Parathyroid adenoma (tissue), 2 donors: ENCODE data around the gene IQCB1.
"Not testable (repeated sequence)": the region's sequence is repeated elsewhere in the genome, so short reads cannot be mapped to it uniquely, and the experiment has no call there.

Experiments used
- H2AFZ ChIP-seq: fragments of 300-600 bp; sonication (generic); one replicate; pipeline ENCODE4 v1.7.0; 2017; ENCODE audit warnings: antibody characterized with exemption, mild to moderate bottlenecking
- H3K27ac ChIP-seq: fragments of 300-600 bp; sonication (generic); one replicate; pipeline ENCODE4 v1.7.0; 2017
- H3K27me3 ChIP-seq: fragments of 300-600 bp; sonication (generic); one replicate; pipeline ENCODE4 v1.7.0; 2017; ENCODE audit warnings: low read length; ENCODE audit not compliant: control insufficient read depth, insufficient read depth
- H3K36me3 ChIP-seq: fragments of 300-600 bp; sonication (generic); one replicate; pipeline ENCODE4 v1.7.0; 2017; ENCODE audit warnings: low read length; ENCODE audit not compliant: control insufficient read depth, insufficient read depth
- H3K4me1 ChIP-seq: fragments of 300-600 bp; sonication (generic); one replicate; pipeline ENCODE4 v1.7.0; 2017; ENCODE audit warnings: control low read depth
- H3K4me2 ChIP-seq: fragments of 300-600 bp; sonication (generic); one replicate; pipeline ENCODE4 v1.7.0; 2017; ENCODE audit warnings: low read length
- H3K4me3 ChIP-seq: fragments of 300-600 bp; sonication (generic); one replicate; pipeline ENCODE4 v1.7.0; 2017; ENCODE audit warnings: low read depth, low read length
- H3K79me2 ChIP-seq: fragments of 300-600 bp; sonication (generic); one replicate; pipeline ENCODE4 v1.7.0; 2017; ENCODE audit warnings: control low read depth
- H3K9ac ChIP-seq: fragments of 300-600 bp; sonication (generic); one replicate; pipeline ENCODE4 v1.7.0; 2017; ENCODE audit warnings: mild to moderate bottlenecking
- H3K9me3 ChIP-seq: fragments of 300-600 bp; sonication (generic); one replicate; pipeline ENCODE4 v1.7.0; 2017; ENCODE audit warnings: low read length; ENCODE audit not compliant: control insufficient read depth
- TF ChIP-seq, protein P1 (sequence below): fragments of 300-600 bp; sonication (generic); IDR thresholded peaks from one replicate; pipeline ENCODE4 v1.7.0; 2017; ENCODE audit warnings: antibody characterized with exemption, mild to moderate bottlenecking
- donor health status: primary hyperparathyroidism.

The IQCB1 gene

DNA sequence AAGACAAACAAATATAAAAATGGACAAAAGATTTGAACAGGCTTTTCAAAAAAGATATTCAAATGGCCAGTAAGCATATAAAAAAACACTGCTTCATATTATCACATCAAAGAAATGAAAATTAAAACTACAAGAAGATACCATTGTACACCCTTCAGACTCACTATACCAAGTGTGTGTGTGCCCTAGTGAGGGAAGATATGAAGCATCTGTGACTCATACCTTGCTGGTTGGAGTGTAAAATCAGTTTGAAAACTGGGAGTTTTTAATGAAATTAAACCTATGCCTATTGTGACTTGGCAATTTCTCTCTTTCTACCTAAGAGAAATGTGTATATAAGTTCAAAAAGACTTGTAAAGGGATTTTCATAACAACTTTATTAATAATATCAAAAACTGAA lies 35.9 kb upstream of the IQCB1 start:
- Histone ChIP-seq H3K9me3 (no peaks in the 10 kb centered on the region), H3K27me3 (no peaks in the 10 kb centered on the region), H3K36me3 (no peaks in the 10 kb centered on the region), H3K4me2 (no peak overlapping the region), H3K4me1 (no peaks in the 10 kb centered on the region), H3K9ac (no peak overlapping the region), H3K27ac (no peak overlapping the region), H3K79me2 (no peaks in the 10 kb centered on the region), H2AFZ (no peak overlapping the region), H3K4me3 (no peak overlapping the region)
- TF ChIP-seq, protein P1, sequence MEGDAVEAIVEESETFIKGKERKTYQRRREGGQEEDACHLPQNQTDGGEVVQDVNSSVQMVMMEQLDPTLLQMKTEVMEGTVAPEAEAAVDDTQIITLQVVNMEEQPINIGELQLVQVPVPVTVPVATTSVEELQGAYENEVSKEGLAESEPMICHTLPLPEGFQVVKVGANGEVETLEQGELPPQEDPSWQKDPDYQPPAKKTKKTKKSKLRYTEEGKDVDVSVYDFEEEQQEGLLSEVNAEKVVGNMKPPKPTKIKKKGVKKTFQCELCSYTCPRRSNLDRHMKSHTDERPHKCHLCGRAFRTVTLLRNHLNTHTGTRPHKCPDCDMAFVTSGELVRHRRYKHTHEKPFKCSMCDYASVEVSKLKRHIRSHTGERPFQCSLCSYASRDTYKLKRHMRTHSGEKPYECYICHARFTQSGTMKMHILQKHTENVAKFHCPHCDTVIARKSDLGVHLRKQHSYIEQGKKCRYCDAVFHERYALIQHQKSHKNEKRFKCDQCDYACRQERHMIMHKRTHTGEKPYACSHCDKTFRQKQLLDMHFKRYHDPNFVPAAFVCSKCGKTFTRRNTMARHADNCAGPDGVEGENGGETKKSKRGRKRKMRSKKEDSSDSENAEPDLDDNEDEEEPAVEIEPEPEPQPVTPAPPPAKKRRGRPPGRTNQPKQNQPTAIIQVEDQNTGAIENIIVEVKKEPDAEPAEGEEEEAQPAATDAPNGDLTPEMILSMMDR: no peak

DNA sequence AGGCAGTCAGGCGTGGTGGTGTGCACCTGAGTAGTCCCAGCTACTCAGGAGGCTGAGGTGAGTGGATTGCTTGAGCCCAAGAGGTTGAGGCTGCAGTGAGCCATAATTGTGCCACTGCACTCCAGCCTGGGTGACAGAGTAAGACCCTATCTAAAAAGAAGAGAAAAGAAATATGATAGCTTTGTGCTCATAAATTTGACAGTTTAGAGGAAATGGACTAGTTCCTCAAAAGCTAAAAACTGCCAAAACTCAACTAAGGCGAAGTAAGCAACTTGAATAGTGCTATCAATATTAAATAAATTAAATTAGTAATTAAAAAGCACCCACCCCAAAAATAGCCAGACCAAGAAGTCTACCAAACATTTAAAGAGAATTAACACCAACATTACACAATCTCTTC lies 34.9 kb upstream of the IQCB1 start:
- no peak overlapping the region for H3K4me2 ChIP-seq
- H3K9me3 ChIP-seq: no peaks in the 10 kb centered on the region
- no peak overlapping the region for H3K4me3 ChIP-seq
- H3K27ac ChIP-seq: no peak overlapping the region
- H3K27me3 ChIP-seq: no peaks in the 10 kb centered on the region
- no peaks in the 10 kb centered on the region for H3K36me3 ChIP-seq
- TF ChIP-seq, protein P1: no peak
- no peaks in the 10 kb centered on the region for H3K79me2 ChIP-seq
- H3K9ac ChIP-seq: no peak overlapping the region
- no peaks in the 10 kb centered on the region for H3K4me1 ChIP-seq
- H2AFZ ChIP-seq: no peak overlapping the region

DNA sequence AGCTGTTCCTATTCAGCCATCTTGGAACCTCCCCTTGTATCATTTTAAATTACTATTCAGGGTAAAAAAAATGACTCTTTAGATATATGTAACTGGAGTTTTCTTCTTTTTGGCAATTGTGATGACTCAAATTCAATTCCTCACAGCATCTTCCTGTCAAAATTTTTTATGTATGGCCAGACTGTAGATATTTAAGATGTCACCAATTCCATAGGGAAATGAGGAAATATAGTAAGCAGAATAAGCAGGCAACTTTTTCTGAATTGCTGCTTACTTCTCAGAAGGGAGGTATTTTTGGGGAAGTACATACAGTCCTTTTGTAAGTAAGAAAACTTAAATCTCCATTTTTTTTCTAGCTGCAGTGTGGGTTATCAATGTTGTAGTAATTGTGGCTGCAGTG lies 28.9 kb upstream of the IQCB1 start:
- TF ChIP-seq, protein P1: no peak
- H3K79me2 ChIP-seq: no peaks in the 10 kb centered on the region
- no peak overlapping the region for H3K27ac ChIP-seq
- no peaks in the 10 kb centered on the region for H3K36me3 ChIP-seq
- no peaks in the 10 kb centered on the region for H3K9me3 ChIP-seq
- H3K4me1 ChIP-seq: no peaks in the 10 kb centered on the region
- H2AFZ ChIP-seq: no peak overlapping the region
- H3K4me3 ChIP-seq: no peak overlapping the region
- H3K27me3 ChIP-seq: no peaks in the 10 kb centered on the region
- H3K9ac ChIP-seq: no peak overlapping the region
- no peak overlapping the region for H3K4me2 ChIP-seq

DNA sequence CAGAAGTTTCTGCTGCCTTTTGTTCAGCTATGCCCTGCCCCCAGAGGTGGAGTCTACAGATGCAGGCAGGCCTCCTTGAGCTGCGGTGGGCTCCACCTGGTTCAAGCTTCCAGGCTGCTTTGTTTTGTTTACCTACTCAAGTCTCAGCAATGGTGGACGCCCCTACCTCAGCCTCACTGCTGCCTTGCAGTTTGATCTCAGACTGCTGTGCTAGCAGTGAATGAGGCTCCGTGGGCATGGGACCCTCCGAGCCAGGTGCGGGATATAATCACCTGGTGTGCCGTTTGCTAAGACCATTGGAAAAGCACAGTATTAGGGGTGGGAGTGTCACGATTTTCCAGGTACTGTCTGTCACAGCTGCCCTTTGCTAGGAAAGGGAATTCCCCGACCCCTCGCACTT lies 28.4 kb upstream of the IQCB1 start:
- not testable (repeated sequence) for H3K4me2 ChIP-seq, H3K27ac ChIP-seq, H3K4me1 ChIP-seq, H3K36me3 ChIP-seq, H3K27me3 ChIP-seq, H3K9me3 ChIP-seq, H3K9ac ChIP-seq, H3K79me2 ChIP-seq, H2AFZ ChIP-seq, H3K4me3 ChIP-seq

DNA sequence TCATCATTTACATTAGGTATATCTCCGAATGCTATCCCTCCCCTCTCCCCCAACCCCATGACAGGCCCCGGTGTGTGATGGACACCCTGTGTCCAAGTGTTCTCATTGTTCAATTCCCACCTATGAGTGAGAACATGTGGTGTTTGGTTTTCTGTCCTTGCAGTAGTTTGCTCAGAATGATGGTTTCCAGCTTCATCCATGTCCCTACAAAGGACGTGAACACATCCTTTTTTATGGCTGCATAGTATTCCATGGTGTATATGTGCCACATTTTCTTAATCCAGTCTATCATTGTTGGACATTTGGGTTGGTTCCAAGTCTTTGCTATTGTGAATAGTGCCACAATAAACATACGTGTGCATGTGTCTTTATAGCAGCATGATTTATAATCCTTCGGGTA lies 22.9 kb upstream of the IQCB1 start:
- not testable (repeated sequence) for H3K27me3 ChIP-seq, H3K4me2 ChIP-seq, H3K27ac ChIP-seq, H3K9ac ChIP-seq, H3K36me3 ChIP-seq, H2AFZ ChIP-seq, H3K4me1 ChIP-seq, H3K9me3 ChIP-seq, H3K79me2 ChIP-seq, H3K4me3 ChIP-seq

DNA sequence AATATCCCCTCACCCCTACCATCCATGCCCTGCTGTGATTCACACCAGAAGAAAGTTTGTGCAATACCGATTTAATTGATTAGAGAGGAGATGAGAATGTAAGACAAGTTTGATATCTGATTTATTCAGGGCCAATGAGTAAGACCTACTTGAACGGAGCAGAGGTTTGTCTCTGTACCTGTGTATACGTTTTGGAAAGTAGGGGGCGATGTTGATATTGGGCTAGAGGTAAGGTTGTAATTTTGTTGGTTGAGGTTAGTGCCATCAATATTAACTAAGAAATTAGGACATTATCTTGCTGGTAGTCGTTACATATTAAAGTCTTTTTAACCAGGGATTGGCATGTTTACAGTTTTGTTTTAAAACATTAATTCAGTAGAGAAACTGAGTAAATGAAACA lies 20.7 kb upstream of the IQCB1 start:
- Histone ChIP-seq H3K4me3 (no peak overlapping the region), H3K4me1 (no peaks in the 10 kb centered on the region), H3K27me3 (no peaks in the 10 kb centered on the region), H2AFZ (no peak overlapping the region), H3K36me3 (no peaks in the 10 kb centered on the region), H3K4me2 (no peak overlapping the region), H3K79me2 (no peaks in the 10 kb centered on the region), H3K9ac (no peak overlapping the region), H3K9me3 (no peaks in the 10 kb centered on the region), H3K27ac (no peak overlapping the region)
- TF ChIP-seq, protein P1: peak; percentile 36
